Chondrocyte (in vitro differentiated cells): ENCODE measurements around the gene RUNX2. TPM values are rescaled to one million over a fixed set of nuclear protein-coding genes. Genes with fewer than 3 reads are reported as not detected.

Experiments used
- DNase-seq: peaks from one replicate; pipeline ENCODE4 v3.0.0; 2021; ENCODE audit warnings: mixed read lengths, low spot score
- H3K27ac Mint-ChIP-seq: one replicate; pipeline ENCODE4 v1.8.0; 2021; ENCODE audit warnings: mild to moderate bottlenecking, moderate library complexity, mixed read lengths; ENCODE audit not compliant: unreplicated experiment
- H3K27me3 Mint-ChIP-seq: 2 replicates; pipeline ENCODE4 v1.8.0; 2021; ENCODE audit warnings: low read depth, mixed read lengths
- H3K36me3 Mint-ChIP-seq: 2 replicates; pipeline ENCODE4 v1.8.0; 2021; ENCODE audit warnings: low read depth, mixed read lengths
- H3K4me1 Mint-ChIP-seq: 2 replicates; pipeline ENCODE4 v1.8.0; 2021; ENCODE audit warnings: low read depth, mild to moderate bottlenecking, mixed read lengths
- H3K4me3 Mint-ChIP-seq: one replicate; pipeline ENCODE4 v1.8.0; 2021; ENCODE audit warnings: mild to moderate bottlenecking, moderate library complexity, mixed read lengths; ENCODE audit not compliant: unreplicated experiment
- H3K9me3 Mint-ChIP-seq: 2 replicates; pipeline ENCODE4 v1.8.0; 2021; ENCODE audit warnings: low read depth, mixed read lengths
- total RNA-seq: library from RNA; stranded (reverse); gene quantifications from 3 replicates; pipeline ENCODE4 v1.2.1, GENCODE V29; 2021
- TF ChIP-seq, protein P1 (sequence below): fragments of 200-600 bp; sonication (generic); IDR thresholded peaks from 2 replicates; pipeline ENCODE4 v1.5.0; 2021; ENCODE audit warnings: antibody characterized with exemption, mild to moderate bottlenecking, moderate library complexity

RUNX2 gene
- total RNA-seq, 1 donor from 2014 or later, result 12.2 TPM

DNA sequence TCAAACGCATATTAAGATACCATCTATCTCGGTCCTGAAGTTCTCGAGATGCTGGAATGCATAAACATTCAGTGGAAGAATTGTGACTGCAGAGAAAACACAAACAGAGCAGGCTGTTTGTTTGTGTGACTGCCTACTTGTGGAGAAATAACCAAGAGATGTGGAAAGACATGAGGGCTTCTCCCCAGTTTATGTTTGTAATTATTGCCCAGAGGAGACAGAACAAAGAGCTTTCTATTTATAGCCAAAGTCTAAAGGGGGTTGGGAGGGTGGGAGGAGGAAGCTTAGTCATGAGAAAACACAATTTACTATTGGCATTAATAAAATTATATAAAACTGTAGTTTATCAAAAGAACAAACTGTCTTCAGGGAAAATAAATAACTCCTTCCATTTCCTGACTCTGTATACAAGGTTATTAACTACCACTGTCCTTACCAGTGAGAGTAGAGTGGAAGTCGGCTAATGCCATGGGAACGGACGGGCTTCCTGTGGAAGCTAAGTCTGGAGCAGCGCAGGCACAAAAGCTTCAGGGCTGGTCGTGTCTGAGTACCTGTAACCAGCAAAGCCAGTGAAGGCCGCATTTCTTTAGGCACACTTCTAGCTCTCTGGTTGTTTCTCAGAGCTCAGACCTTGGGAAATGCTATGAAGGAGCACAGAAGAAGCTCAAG lies 249.8 kb downstream of the RUNX2 start:
- no peak for DNase-seq
- Mint-ChIP-seq H3K27ac (no peak overlapping the region), H3K36me3 (peaks cover 1% of the 10 kb centered on the region), H3K9me3 (peaks cover 14% of the 10 kb centered on the region), H3K27me3 (no peaks in the 10 kb centered on the region), H3K4me3 (no peak overlapping the region), H3K4me1 (peaks cover 18% of the 10 kb centered on the region)
- TF ChIP-seq, protein P1, sequence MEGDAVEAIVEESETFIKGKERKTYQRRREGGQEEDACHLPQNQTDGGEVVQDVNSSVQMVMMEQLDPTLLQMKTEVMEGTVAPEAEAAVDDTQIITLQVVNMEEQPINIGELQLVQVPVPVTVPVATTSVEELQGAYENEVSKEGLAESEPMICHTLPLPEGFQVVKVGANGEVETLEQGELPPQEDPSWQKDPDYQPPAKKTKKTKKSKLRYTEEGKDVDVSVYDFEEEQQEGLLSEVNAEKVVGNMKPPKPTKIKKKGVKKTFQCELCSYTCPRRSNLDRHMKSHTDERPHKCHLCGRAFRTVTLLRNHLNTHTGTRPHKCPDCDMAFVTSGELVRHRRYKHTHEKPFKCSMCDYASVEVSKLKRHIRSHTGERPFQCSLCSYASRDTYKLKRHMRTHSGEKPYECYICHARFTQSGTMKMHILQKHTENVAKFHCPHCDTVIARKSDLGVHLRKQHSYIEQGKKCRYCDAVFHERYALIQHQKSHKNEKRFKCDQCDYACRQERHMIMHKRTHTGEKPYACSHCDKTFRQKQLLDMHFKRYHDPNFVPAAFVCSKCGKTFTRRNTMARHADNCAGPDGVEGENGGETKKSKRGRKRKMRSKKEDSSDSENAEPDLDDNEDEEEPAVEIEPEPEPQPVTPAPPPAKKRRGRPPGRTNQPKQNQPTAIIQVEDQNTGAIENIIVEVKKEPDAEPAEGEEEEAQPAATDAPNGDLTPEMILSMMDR, result no peak

DNA sequence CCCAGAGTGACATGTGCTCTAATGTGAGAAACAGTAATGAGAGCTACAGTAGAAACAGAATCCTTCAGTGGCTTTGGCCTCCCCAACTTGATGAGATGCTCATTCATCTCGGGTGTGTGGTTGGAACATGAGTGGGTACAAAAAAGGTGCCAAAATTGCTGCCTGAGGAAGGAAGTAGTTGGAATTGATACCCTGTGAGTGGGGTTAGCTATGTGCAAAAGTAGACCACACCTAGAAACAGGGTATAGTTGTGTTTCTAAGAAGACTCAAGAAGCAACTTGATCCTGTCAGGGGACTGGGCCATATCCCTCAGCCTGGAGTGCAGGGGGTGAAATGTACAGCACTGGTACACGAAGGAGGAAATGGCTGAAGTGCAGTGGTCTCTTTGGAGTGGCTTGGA lies 256.0 kb downstream of the RUNX2 start:
- peaks cover 1% of the 10 kb centered on the region for H3K36me3 Mint-ChIP-seq
- DNase-seq, result no peak
- peaks cover 14% of the 10 kb centered on the region for H3K9me3 Mint-ChIP-seq
- H3K27ac Mint-ChIP-seq, result no peak overlapping the region
- TF ChIP-seq, protein P1, result no peak
- H3K4me3 Mint-ChIP-seq, result no peak overlapping the region
- H3K27me3 Mint-ChIP-seq, result no peaks in the 10 kb centered on the region
- no peaks in the 10 kb centered on the region for H3K4me1 Mint-ChIP-seq

DNA sequence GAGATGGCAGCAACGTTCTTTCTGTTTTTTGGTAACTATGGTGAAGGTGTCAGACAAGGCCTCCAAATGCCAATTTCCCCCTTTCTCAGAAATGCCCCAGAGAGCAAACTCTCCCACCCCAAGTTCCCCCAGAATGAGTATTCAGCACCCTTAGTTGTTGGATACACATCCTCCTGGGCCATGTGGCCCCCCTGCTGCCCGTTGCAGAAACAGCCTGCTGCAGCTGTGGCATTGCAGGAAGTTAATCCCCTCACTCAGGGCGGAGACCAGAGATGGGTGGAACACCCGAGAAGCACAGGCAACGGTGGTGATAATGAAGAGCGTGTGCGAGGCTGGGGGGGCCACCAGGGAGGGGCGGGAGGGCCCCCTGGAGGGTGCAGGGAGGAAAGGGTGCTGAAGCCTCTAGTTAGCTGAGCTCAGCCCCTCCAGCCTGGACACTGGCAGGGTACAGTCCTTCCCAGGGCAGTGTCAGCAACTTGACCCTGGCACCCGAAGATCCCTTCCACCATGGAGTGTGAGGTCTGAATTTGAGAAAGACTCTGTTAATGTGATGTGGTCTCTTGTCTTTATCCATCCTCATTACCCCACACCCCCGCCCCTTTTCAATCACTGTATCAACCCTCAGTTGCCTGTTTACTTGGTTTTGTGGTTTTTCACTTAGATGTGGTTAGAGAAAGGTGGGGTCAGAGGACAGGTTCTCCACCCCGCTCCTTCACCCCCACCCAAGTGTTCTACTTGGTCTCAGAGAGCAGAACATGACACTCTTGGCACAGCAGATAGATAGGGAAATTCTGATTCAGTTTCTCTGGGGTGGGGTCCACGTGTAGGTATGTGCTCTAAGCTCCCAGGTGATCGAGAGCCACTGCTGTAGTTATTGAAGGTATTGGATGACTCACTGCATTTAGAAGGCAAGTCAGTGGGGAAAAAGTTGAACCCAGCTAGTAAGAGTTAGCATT lies 258.4 kb downstream of the RUNX2 start:
- peak overlapping the region; percentile 34 for H3K27ac Mint-ChIP-seq
- H3K27me3 Mint-ChIP-seq, result no peaks in the 10 kb centered on the region
- peaks cover 11% of the 10 kb centered on the region for H3K9me3 Mint-ChIP-seq
- H3K4me1 Mint-ChIP-seq, result peaks cover 20% of the 10 kb centered on the region
- peaks cover 1% of the 10 kb centered on the region for H3K36me3 Mint-ChIP-seq
- H3K4me3 Mint-ChIP-seq, result no peak overlapping the region
- no peak for DNase-seq
- TF ChIP-seq, protein P1, result no peak

DNA sequence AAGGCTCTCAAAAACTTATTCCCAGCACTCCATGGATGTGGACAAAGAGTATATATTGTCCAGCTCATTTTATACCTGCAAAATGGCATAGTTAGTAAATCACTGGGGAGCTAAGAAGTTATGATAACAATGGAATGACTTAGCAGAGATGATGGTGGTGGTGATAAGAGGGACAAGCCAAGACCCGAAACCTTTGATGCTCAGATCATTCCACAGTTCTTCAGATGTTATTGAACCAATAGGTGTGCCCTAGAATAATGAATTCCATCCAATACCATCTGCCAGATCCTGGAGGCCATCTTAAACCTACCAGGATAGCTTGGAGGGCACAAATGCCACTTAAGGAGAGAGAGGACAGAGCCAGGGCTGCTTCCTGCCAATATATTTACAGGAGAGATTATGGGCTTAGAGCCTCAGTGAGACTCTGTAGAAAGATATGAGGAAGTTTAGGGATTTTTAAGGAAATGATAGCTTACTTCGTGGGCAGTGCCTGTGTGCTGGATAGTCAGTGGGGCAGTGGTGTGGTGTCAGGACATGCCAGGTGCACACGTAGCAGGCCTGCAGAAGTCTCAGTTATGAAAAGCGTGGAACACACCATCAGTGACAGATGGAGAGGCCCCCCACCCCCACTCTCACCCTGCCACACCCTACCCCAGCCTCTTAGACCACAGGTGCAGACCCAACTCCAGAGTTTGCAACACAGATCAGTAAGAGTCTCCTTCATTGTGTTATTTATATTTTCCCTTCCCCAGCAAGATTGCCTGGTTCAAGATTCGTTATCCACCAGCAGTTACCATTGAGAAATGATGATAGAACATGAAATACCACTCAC lies 259.3 kb downstream of the RUNX2 start:
- no peak for DNase-seq
- H3K27me3 Mint-ChIP-seq, result no peaks in the 10 kb centered on the region
- peaks cover 28% of the 10 kb centered on the region for H3K4me1 Mint-ChIP-seq
- H3K36me3 Mint-ChIP-seq, result no peaks in the 10 kb centered on the region
- H3K4me3 Mint-ChIP-seq, result no peak overlapping the region
- no peak overlapping the region for H3K27ac Mint-ChIP-seq
- H3K9me3 Mint-ChIP-seq, result peaks cover 4% of the 10 kb centered on the region
- TF ChIP-seq, protein P1, result no peak

DNA sequence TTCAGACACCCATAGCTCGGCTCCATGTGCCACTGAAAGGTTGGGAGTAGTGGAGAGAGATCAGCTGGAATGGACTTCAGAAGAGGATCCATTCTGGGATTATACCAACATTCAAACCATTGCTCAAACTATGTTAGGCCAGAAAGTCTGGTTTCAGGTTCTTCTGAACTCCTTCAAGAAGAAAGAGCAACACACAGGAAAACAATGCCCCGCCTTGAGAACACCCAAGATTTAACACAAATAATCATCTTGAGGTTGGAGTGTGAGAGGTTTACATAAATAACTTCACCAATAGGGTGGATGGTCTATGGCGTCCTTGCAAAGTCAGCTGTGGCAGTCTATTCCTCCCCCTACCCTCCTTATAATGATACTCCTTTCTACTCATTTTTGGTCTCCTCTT lies 261.2 kb downstream of the RUNX2 start:
- Mint-ChIP-seq H3K27ac (no peak overlapping the region), H3K36me3 (no peaks in the 10 kb centered on the region), H3K4me3 (no peak overlapping the region), H3K4me1 (peaks cover 28% of the 10 kb centered on the region), H3K27me3 (no peaks in the 10 kb centered on the region), H3K9me3 (no peaks in the 10 kb centered on the region)
- no peak for DNase-seq
- TF ChIP-seq, protein P1, result no peak
